Lung (tissue), 12 donors: ENCODE measurements around the gene CLIP2. TPM values are rescaled to one million over a fixed set of nuclear protein-coding genes. Genes with fewer than 3 reads are reported as not detected.
"Not testable (repeated sequence)": the region's sequence is repeated elsewhere in the genome, so short reads cannot be mapped to it uniquely, and the experiment has no call there.

Experiments used
- ATAC-seq: fragments of 200-7000 bp; cut with Tn5 transposase; one replicate; pipeline ENCODE4 v1.9.1; 2020; ENCODE audit warnings: moderate number of reproducible peaks; ENCODE audit not compliant: insufficient read depth, low FRiP score
- DNase-seq, 3 donors: peaks; one replicate each; pipeline ENCODE4 v3.0.0-alpha.2; 2013 to 2017
- H3K27ac ChIP-seq, 2 donors: one replicate each; pipeline ENCODE4 v1.5.1; 2013; ENCODE audit warnings: mild to moderate bottlenecking in 2 of 2, moderate library complexity in 2 of 2, control low read depth in 1 of 2, inconsistent platforms in 1 of 2, low read depth in 1 of 2, low read length in 1 of 2
- H3K27me3 ChIP-seq, 3 donors: one replicate each; pipeline ENCODE4 v1.5.1; 2013; ENCODE audit warnings: low read length in 2 of 3; ENCODE audit not compliant: control insufficient read depth in 3 of 3, insufficient read depth in 3 of 3
- H3K36me3 ChIP-seq, 4 donors: one replicate each; pipeline ENCODE4 v1.5.1; 2013; ENCODE audit warnings: low read length in 4 of 4, mild to moderate bottlenecking in 1 of 4, moderate library complexity in 1 of 4; ENCODE audit not compliant: control insufficient read depth in 4 of 4, insufficient read depth in 4 of 4
- H3K4me1 ChIP-seq, 5 donors: one replicate each; pipeline ENCODE4 v1.5.1; 2013; ENCODE audit warnings: low read length in 5 of 5, mild to moderate bottlenecking in 2 of 5, moderate library complexity in 1 of 5; ENCODE audit not compliant: control insufficient read depth in 5 of 5, insufficient read depth in 5 of 5
- H3K4me3 ChIP-seq: one replicate; pipeline ENCODE4 v1.5.1; 2013; ENCODE audit warnings: mild to moderate bottlenecking, control low read depth, moderate library complexity
- H3K9ac ChIP-seq, 2 donors: one replicate each; pipeline ENCODE4 v1.5.1; 2013; ENCODE audit warnings: low read length in 2 of 2, control low read depth in 1 of 2; ENCODE audit not compliant: insufficient read depth in 1 of 2
- H3K9me3 ChIP-seq, 4 donors: one replicate each; pipeline ENCODE4 v1.5.1; 2013; ENCODE audit warnings: low read length in 3 of 4, mild to moderate bottlenecking in 1 of 4, moderate library complexity in 1 of 4; ENCODE audit not compliant: control insufficient read depth in 4 of 4, insufficient read depth in 3 of 4
- WGBS, 2 donors: extraction: QIAGEN DNeasy Blood & Tissue Kit; methylation state at CpG; one replicate each; pipeline ENCODE4 v1.1.7; 2013; 5-methylcytosine and 5-hydroxymethylcytosine counted together
- polyA plus RNA-seq, 2 donors: library from polyadenylated mRNA; stranded (reverse); fragments of 200-250 nt; gene quantifications; one replicate each; pipeline ENCODE4 v1.2.1, GENCODE V29; 2013
- total RNA-seq, 2 donors: library from RNA; depleted of rRNA in 1 of 2; stranded (reverse); fragments of >200 nt in 1 of 2; gene quantifications; one replicate each; pipeline ENCODE4 v1.2.1, GENCODE V29; 2014 to 2021
- TF ChIP-seq, protein P1 (sequence below): IDR thresholded peaks from 2 replicates; pipeline ENCODE4 v1.5.1; 2012; ENCODE audit warnings: mild to moderate bottlenecking; ENCODE audit errors: control extremely low read depth, extremely low read depth
- donor health status: control.
- donor health status: control.
- donor health status: Bipolar disorder and iron deficiency.
- donor health status: healthy.
- donor health status: DM: yes; HTN: yes; CAD: no.

Gene CLIP2
- total and polyA plus RNA-seq, 4 donors, result 7.9 to 27.0 (median 14.9) TPM

DNA sequence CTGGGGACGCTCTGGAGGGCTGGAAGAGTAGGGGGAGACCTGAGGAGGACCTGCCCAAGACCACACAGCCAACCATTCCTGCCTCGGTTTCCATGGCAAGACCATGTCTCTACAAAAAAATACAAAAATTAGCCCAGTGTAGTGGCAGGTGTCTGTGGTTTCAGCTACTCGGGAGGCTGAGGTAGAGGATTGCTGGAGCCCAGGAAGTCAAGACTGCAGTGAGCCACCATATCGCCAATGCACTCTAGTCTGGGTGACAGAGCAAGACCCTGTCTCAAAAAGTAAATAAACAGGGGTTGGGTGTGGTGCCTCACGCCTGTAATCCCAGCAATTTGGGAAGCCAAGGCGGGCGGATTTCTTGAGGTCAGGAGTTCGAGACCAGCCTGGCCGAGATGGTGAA lies 48.7 kb downstream of the CLIP2 start:
- no peaks in the 10 kb centered on the region for H3K9me3 ChIP-seq
- H3K27me3 ChIP-seq, result no peaks in the 10 kb centered on the region
- peaks cover 0 to 2% (median 0%) of the 10 kb centered on the region in 5 donors for H3K4me1 ChIP-seq
- DNase-seq (no peak), ATAC-seq (no peak)
- 86 to 92% methylated on average over 9 of the region's 9 CpGs for WGBS, 2 donors
- H3K4me3 ChIP-seq, result no peak overlapping the region
- H3K36me3 ChIP-seq, result peaks cover 0 to 11% (median under 1%) of the 10 kb centered on the region in 4 donors
- H3K27ac ChIP-seq, result no peak overlapping the region
- no peak overlapping the region for H3K9ac ChIP-seq
- TF ChIP-seq, protein P1, sequence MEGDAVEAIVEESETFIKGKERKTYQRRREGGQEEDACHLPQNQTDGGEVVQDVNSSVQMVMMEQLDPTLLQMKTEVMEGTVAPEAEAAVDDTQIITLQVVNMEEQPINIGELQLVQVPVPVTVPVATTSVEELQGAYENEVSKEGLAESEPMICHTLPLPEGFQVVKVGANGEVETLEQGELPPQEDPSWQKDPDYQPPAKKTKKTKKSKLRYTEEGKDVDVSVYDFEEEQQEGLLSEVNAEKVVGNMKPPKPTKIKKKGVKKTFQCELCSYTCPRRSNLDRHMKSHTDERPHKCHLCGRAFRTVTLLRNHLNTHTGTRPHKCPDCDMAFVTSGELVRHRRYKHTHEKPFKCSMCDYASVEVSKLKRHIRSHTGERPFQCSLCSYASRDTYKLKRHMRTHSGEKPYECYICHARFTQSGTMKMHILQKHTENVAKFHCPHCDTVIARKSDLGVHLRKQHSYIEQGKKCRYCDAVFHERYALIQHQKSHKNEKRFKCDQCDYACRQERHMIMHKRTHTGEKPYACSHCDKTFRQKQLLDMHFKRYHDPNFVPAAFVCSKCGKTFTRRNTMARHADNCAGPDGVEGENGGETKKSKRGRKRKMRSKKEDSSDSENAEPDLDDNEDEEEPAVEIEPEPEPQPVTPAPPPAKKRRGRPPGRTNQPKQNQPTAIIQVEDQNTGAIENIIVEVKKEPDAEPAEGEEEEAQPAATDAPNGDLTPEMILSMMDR, result no peak

DNA sequence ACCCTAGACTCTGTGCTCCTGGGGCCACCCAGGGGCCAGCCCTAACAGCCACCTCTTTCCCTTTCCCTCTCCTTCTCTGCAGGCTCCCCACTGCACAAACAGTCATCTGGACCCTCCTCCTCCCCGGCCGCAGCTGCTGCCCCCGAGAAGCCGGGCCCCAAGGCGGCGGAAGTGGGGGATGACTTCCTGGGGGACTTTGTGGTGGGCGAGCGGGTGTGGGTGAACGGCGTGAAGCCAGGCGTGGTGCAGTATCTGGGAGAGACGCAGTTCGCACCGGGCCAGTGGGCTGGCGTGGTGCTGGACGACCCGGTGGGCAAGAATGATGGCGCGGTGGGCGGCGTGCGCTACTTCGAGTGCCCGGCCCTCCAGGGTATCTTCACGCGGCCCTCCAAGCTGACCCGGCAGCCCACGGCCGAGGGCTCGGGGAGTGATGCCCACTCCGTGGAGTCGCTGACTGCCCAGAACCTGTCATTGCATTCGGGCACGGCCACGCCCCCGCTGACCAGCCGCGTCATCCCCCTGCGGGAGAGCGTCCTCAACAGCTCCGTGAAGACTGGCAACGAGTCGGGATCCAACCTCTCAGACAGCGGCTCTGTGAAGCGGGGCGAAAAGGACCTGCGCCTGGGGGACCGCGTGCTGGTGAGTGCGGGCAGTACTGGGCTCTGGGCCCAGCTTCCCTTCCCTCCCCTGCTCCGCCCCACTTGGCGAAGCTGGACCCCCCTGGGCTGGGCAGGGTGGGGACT lies 49.3 kb downstream of the CLIP2 start:
- H3K27ac ChIP-seq, result no peak overlapping the region
- peaks cover 0 to 2% (median 0%) of the 10 kb centered on the region in 5 donors for H3K4me1 ChIP-seq
- no peaks in the 10 kb centered on the region for H3K9me3 ChIP-seq
- WGBS, 2 donors, result 91 to 94% methylated on average over 52 of the region's 52 CpGs
- no peak for DNase-seq
- no peak for ATAC-seq
- TF ChIP-seq, protein P1, result no peak
- no peak overlapping the region for H3K4me3 ChIP-seq
- H3K9ac ChIP-seq, result no peak overlapping the region
- H3K27me3 ChIP-seq, result no peaks in the 10 kb centered on the region
- H3K36me3 ChIP-seq, result peaks cover 0 to 11% (median under 1%) of the 10 kb centered on the region in 4 donors

DNA sequence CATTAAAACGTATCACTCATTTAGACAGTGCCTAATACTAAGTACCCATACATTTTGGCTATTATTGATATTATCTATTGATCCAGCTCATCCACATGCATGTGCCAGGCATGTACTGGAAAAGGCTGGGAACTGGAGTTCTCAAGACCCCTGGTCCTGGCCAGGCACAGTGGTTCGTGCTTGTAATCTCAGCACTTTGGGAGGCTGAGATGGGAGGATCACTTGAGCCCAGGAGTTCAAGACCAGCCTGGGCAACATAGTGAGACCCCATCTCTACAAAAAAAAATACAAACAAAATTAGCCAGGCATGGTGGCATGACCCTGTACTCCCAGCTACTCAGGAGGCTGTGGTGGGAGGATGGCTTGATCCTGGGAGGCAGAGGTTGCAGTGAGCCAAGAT lies 50.4 kb downstream of the CLIP2 start:
- not testable (repeated sequence) for ATAC-seq, H3K4me3 ChIP-seq, H3K4me1 ChIP-seq, H3K27ac ChIP-seq, H3K9ac ChIP-seq, DNase-seq, H3K9me3 ChIP-seq, H3K27me3 ChIP-seq
- 92 to 100% methylated on average over 2 of the region's 2 CpGs for WGBS, 2 donors
- peaks cover 0 to 11% (median 2%) of the 10 kb centered on the region in 4 donors for H3K36me3 ChIP-seq

DNA sequence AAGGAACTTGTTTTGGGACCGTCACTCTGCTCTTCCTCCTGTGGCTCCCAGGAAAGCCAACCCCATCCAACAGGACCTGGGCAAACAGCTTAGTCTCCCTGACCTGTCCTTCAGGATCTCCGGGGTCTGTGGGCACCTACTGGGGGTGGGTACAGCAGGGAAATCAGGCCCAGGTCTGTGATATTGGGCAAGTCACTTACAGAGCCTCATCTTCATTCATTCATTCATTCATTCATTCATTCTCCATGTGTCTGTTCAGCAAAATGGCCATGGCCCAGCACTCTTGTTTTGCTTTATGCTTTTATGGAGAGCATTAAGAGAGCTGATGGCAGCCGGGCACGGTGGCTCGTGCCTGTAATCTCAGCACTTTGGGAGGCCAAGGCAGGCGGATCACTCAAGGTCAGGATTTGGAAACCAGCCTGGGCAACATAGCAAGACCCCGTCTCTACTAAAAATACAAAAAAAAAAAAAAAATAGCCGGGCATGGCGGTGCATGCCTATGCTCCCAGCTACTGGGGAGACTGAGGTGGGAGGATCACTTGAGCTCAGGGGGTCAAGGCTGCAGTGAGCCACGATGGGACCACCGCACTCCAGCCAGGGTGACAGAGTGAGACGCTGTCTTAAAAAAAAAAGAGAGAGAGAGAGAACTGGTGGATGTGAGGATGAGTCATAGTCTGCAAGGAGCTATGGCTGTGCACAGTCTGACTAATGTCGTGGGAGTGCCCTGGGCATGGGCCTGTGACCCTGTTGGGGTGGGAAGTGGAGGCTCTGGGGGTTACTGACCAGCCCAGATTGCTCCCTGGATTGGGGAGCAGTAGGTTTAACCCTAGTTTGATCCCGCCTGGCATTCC lies 54.3 kb downstream of the CLIP2 start:
- WGBS, 2 donors, result 87% methylated on average over 14 of the region's 14 CpGs
- Histone ChIP-seq H3K4me3 (no peak overlapping the region), H3K9ac (no peak overlapping the region), H3K9me3 (no peaks in the 10 kb centered on the region), H3K27me3 (no peaks in the 10 kb centered on the region), H3K27ac (no peak overlapping the region), H3K4me1 (peaks cover 0 to 2% (median 0%) of the 10 kb centered on the region in 5 donors), H3K36me3 (peaks cover 0 to 11% (median 3%) of the 10 kb centered on the region in 4 donors)
- no peak for ATAC-seq
- no peak for DNase-seq
- TF ChIP-seq, protein P1, result no peak
